Measurements from ENCODE around the gene CD38. TPM values are rescaled to one million over a fixed set of nuclear protein-coding genes. Genes with fewer than 3 reads are reported as not detected.

The CD38 gene
- total and polyA plus RNA-seq, 5 donors from 2014 or later: 4.8 to 14.5 (median 6.4) TPM

Other genes starting within 250 kb of the CD38 start
- gene FBXL5, start 123.0 kb upstream of the CD38 start, total RNA-seq: 53.3 TPM
- gene FBXL5, start 123.0 kb upstream of the CD38 start, polyA plus RNA-seq: 100 to 1,000 TPM; 123 to 137 (median 128) TPM
- 21.0 TPM for gene FAM200B, start 96.5 kb upstream of the CD38 start, total RNA-seq
- gene FAM200B, start 96.5 kb upstream of the CD38 start, polyA plus RNA-seq: 100 to 1,000 TPM in 2 of 4 donors, 10 to 100 TPM in 2; 90.7 to 120 (median 104) TPM
- gene BST1, start 75.3 kb upstream of the CD38 start, total RNA-seq: 0.27 TPM
- gene BST1, start 75.3 kb upstream of the CD38 start, polyA plus RNA-seq: 1 to 10 TPM in 2 of 4 donors, under 1 TPM in 1, not detected in 1; 0.40 to 6.5 (median 2.5) TPM
- not detected for gene FGFBP1, start 160.4 kb downstream of the CD38 start, total RNA-seq
- not detected for gene FGFBP1, start 160.4 kb downstream of the CD38 start, polyA plus RNA-seq
- 0.39 TPM for gene FGFBP2, start 184.8 kb downstream of the CD38 start, total RNA-seq
- 1 to 10 TPM in 1 of 4 donors, under 1 TPM in 2, not detected in 1; 0.48 to 1.1 (median 0.97) TPM for gene FGFBP2, start 184.8 kb downstream of the CD38 start, polyA plus RNA-seq